HG02973 (cell line): ENCODE results near the gene IGSF8.

ENCODE experiments used
- ATAC-seq: cut with Tn5 transposase; IDR thresholded peaks from one replicate; pipeline ENCODE4 v1.9.1; 2021; ENCODE audit warnings: moderate library complexity; ENCODE audit not compliant: unreplicated experiment

IGSF8 gene

DNA sequence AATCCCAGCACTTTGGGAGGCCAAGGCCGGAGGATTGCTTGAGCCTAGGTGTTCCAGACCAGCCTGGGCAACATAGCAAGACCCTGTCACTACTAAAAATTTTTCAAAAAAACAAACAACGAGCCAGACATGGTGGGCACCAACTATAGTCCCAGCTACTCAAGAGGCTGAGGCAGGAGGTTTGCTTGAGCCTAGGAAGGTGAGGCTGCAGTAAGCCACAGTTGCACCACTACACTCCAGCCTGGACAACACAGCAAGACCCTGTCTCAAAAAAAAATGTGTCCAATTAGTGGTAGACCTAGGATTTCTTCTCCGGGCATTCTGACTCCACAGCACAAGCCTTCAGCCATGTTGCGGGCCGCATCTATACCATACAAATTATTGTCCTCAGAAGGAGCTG is 6.7 kb upstream of the IGSF8 start:
- ATAC-seq = no peak

GRCh38 chr1:160104486-160104885 is 6.1 kb upstream of the IGSF8 start:
- ATAC-seq = no peak

GRCh38 chr1:160103658-160104408 is 5.4 kb upstream of the IGSF8 start:
- ATAC-seq = no peak

- ATAC-seq = no peak
Observed at GRCh38 chr1:160101717-160102522, 3.5 kb upstream of the IGSF8 start.

- ATAC-seq = no peak
Observed at GRCh38 chr1:160101037-160101716, 2.8 kb upstream of the IGSF8 start.

DNA sequence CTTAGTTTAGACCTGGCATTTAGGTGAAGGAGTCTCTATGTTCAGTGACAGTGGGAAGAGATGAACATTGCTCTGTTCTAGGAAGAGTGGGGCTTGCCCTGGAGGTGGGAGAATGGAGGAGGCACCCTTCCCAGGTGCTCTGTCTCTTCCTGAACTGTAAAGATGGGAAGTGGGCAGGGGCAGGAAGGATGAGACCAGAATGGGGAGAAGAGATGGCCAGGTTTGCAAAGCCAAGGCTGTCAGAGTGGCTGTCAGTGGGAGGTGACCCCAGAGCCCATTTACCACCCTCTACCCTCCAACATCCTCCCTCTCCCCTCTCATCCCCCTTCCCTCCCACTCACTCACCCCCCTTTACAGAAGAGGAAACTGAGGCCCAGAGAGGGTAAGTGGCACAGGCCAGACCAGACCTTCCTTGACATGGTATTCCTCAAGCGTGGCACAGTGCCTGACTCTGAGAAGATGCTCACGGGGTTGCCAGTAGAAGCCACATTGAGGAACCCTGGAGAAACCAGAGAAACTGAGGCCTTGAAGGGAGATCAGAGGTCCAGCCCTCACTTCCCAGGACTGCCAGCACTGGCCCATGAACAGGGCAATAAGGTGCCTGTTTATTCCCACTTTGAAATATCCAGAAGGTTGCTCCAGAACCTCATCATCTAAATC is 1.4 kb upstream of the IGSF8 start:
- ATAC-seq = no peak

- peak; percentile 74 for ATAC-seq
Observed at GRCh38 chr1:160098852-160099561, 588 bp upstream of the IGSF8 start.

GRCh38 chr1:160097151-160097910 is 1.1 kb downstream of the IGSF8 start:
- no peak for ATAC-seq

GRCh38 chr1:160096274-160097116 is 1.9 kb downstream of the IGSF8 start:
- ATAC-seq = no peak

- ATAC-seq = no peak
Observed at GRCh38 chr1:160095382-160096105, 2.9 kb downstream of the IGSF8 start.

DNA sequence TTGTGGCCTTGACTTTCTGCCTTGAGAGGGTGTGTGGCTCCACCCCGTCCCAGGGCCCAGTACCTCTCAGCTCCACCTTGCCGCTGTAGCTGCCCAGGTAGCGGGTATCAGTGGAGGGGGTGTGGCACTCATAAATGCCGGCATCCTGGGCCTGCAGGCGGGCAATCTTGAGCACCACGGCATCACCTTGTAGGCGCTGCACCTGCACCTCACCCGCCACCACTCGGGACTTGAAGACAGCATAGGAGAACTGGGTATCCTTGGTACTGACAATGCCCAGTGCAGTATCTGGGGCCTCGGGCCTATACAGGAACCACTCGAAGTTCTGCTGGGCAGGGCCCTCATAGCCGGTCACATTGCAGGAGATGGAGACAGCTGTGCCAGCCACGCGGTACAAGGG is 3.6 kb downstream of the IGSF8 start:
- ATAC-seq = no peak

DNA sequence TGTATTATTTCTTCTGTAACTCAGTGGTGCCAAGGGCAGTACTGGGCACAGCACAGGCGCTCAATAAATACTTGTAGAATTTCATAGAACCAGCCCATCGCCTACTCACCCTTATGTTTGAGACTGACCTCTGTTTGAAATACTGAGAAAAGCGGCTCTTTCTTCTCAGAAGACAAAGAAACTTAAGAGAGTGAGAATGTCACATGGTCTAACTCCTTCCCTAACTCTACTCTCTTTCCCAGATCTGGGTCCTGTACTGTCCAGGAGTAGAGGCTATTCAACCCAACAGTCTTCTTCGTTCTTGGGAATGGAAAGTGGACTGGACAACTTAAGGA is 4.2 kb downstream of the IGSF8 start:
- no peak for ATAC-seq

DNA sequence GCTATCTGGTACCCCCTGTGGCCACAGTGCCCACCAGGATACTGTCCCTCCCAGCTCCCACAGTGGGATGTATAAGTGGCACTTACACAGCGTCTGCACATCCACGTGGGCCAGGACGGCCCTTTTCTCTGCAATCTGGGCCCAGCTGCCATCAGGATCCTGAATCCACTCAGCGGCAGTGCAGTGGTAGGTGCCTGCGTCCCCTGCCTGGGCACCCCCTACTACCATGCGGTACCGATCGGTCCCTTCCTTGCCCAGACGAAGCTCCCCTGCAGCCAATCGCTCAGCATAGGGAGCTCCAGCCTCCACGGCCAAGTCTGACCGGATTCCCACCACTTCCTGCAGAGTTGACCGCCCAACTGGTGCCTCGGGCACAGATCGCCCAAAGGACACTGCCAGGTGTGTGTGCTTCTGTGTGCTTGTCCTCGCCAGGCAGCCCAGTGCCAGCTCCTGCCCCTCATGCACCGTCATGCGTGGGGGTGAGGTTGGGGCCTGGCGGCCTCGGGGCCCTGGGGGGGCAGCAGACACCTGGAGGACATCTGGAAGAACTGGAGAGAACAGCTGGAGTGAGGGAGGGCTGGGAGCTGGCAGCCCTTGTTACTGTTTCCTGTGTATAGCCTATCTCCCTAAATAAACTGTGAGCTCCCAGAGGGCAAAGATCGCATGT is 4.7 kb downstream of the IGSF8 start:
- ATAC-seq = no peak

DNA sequence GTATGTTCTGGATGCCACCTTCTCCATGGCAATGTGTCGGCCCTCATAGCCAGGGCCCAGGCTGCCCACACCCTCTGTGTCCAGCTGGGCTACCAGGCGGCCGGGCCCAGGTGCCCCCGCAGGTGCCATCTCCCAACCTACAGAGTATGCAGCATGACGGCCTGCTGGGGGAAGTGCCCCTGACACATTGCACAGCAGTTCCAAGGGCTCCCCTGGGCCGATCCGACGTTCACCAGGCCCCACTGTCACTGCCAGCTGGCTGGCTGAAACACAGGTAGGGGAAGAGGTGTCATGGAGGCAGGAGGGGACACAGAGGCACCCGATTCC is 5.4 kb downstream of the IGSF8 start:
- no peak for ATAC-seq

DNA sequence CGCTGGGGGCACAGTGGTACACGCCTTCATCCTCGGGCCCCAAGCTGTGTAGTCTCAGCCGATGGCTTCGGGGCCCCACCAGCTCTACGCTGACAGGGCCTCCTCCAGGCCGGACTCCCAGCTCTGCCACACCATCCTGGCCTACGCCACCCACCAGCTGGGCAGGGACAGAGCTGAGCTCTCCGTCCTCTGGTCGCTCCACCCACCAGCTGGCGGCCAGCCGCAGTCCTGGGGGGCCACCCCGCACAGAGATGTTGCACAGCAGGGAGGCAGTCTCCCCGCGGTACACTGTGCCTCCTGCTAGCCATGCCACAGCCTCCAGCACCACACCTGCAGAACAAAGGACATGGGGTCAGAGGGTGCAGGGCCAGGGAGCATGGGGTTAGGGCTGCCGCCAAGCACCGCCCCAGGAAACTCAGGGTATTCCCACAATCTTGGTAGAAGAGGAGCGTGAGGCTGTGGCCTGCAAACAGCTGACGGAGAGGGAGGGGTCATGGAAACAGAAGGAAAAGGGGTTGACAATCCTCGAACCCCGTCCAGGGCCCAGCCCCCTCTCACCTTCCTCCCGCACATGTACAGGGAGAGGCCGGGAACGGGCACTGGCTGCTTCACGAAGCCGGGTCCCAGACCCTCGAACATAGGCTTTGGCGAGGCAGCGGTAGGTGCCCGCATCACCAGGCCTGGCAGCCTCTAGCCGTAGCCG is 5.9 kb downstream of the IGSF8 start:
- no peak for ATAC-seq

GRCh38 chr1:160091666-160092223 is 6.7 kb downstream of the IGSF8 start:
- no peak for ATAC-seq

DNA sequence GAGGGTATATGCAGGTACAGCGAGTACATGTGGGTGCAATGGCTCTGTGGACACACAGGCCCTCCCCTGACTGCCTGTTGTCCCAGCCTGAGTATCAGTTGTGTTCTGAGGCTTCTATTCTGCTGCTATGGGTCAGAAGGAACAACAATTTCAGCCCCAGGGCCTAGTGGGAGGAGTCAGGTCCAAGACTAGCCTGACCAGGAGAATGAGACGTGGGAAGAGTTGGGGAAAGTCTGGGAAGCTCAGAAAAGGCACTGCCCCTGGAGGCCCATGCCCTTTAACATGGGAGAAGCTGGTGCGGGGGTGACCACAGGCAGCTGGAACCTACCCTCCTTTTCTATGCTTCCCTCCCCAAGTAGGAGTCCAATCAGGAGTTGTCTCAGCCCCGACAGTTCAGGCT is 7.7 kb downstream of the IGSF8 start:
- ATAC-seq = no peak
